ENCODE measurements around the gene MGLL.

The MGLL gene

DNA sequence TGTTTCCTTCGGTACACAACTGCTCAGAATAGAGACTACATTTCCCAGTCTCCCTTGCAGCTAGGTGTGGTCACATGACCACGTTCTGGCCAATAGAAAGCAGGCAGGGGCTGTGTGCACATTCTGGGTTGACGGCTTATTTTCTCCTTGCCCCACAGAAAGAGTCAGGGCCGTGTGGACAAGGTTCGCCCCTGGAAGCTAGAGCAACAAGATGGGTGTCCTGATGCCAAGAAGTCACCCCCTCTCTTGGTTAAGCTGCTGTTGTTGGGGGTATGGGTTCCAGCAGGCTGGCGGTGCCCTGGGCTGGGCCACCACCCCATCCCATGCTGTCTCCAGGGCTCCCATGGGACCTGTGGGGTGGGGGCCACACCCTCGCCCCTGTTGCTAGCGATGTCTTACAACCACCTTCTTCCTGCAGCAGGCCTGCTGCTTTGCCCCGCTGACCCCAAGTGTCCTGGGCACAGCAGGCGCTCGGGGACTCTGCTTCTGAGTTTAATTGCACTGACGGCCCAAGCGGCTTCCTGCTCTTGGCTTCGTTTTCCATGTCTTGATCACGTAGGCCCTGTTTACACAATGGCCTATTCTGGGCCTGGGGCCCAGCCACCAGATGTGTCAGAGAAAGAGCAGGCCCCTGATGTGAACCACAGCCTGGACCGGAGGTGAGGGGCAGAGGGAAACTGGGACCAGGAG, 124.6 kb downstream of the MGLL start:
- in situ Hi-C loops (cut with HindIII; ENCODE audit: low sequenced_read_pairs), result no loop called here

DNA sequence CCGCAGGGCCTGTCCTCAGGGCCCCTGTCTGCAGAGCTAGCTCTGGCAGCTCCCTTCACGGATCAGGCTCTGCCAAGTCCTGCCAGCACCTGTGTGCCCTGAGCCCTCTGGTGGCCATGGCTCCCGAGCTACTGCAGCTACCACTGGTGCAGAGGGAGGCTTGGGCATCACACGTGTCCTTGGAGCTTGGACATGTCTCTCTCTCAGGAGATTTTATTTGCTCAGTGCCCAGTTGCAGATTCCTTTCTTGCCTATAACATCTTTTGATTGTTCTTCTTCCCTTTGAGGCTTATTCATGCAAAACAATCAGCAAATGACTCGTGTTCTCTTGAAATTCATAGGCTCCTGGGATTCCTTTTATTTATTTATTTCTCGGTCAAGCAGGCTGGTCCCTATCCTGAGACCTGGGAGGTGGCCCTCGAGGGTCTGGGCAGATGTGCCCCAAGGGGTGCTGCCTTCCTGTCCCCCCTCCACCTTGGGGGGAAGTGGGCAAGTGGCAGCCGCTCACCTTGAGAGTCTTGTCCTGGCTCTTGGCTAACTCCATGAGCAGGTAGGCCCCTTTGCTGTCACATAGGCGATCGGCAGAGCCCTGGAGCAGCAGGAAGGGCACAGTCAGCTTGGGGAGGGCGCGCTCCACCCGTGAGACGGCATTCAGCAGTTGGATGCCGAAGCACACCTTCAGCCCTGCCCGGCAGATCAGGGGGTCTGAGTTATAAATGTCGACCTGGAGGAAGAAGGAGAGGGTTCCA, 127.7 kb downstream of the MGLL start:
- in situ Hi-C loops (cut with HindIII; ENCODE audit: low sequenced_read_pairs), result no loop called here

DNA sequence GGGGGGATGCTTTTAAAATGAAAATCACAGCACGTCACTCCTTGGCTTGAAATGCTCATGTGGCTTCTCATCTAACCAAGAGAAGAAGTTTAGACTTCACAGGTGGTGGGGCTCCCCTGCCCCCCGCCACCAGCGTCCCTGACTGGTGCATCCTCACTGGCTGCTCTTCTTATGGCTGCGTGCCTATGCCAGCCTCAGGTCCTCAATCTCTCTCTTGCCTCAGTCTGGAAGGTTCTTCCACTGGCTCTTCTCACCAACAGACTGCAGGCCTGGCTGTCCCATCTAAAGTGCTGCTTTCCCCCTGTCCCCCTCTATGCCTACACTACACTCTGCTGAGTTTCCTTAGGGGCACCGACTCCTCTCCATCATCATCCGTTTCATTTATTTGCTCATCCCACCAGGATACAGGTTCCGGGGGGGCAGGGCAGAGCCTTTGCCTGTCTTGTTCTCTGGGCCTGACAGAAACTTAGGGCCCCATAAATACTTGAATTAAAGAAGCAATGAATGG, 128.9 kb downstream of the MGLL start:
- in situ Hi-C loops (cut with HindIII; ENCODE audit: low sequenced_read_pairs), result no loop called here

DNA sequence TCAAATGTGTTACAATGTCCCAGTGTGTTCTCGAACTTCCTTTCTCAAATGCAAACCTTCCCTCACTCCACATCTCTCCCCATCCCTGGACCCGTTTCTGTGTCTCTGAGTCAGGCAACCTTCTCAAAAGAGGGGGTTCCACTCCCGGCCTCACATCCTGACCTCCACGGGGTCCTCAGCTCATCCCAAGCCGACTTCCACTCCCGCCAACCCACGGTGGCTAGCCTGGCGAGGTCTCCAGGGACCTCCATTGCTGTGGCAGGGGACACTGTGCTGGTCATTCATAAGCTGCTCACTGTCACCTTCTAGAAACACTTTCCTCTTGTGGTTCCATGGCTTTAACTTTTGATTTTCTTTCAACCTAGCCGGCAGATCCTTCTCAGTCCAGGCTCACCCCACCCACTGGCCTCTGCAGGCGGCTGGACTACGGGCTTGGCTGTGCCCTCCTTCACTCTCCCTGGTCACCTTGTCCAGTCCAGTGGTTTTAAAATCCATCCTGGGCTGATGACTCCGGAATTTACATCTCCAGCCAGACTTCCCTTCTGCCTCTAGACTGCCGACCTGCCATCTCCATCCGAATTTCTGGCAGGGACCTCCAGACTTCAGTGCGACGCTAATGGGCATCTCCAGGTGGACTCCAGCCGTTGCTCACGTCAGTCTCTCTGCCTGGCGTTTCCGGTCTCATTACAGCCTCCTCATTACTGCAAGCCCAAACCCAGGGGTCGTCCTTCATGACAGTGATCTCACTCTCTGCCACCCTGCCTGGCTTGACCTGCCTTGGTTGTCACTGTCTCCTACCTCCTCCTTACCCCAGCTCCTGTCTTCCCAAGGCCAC, 129.6 kb downstream of the MGLL start:
- in situ Hi-C loops (cut with HindIII; ENCODE audit: low sequenced_read_pairs), result no loop called here

DNA sequence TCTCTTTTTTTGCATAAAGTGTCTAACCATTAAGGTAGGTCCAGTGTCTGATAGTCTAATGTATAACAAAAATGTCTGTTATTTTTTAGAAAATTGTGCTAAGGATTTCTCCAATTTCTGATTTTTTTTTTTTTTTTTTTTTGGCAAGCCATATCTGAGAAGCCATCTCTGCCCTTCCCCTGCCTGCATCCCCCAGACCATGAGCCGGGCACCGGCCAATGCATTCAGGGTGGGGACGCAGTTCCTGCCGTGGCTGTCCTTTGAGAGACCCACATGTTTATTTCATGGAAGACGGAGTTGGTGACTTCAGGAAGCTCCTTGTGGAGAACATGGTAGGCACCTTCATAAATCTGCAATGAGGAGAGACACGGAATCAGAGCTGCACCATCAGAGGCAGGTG, 130.3 kb downstream of the MGLL start:
- in situ Hi-C loops (cut with HindIII; ENCODE audit: low sequenced_read_pairs), result no loop called here

DNA sequence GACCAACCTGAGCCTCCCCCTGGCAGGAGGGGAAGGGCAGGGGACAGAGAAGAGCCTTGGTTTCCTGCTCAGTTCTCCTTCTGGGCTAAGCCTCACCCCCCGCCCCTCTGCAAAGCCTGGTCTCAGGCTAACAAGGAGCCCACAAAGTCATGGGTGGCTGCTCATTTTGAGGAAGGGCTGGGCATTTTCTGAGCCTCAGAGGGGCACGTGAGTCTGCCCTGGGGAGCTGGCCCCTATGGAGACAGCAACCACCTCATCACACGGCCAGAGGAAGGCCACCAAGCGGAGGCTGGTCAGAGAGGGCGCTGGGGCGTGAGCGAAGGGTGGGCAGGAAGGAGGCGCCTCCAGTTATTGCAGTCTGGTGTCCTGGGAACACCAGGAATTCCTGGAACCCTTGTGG, 130.8 kb downstream of the MGLL start:
- in situ Hi-C loops (cut with HindIII; ENCODE audit: low sequenced_read_pairs), result no loop called here

DNA sequence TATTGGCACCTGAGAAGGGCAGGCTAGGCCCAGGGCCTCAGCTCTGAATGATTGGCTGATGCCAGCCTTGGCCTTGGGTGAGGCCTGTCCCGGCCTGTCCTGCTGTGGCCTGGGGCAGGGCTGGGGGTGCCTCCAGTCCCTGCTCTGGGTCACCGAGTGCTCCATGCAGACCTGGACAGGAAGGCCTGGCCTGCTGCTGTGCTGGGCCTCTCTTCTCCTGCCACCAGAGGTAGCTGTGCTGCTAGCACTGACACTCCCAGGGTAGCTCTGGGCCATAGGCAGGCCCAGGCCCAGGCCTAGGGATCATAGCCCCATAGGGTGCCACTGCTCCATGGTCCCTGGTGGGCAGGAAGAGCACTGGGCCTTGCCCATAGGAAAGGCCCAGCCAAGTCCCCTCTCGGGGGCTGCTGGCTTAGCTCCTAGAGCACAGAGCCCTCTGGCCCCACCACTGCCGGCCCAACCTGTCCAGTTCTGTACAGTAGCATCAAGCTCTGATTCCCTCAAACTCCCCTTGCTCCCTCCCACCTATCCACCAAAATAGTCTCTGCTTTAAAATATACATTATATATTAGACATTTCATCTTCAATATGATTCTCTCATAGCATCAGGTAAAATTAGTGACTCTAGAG, 131.4 kb downstream of the MGLL start:
- in situ Hi-C loops (cut with HindIII; ENCODE audit: low sequenced_read_pairs), result no loop called here

DNA sequence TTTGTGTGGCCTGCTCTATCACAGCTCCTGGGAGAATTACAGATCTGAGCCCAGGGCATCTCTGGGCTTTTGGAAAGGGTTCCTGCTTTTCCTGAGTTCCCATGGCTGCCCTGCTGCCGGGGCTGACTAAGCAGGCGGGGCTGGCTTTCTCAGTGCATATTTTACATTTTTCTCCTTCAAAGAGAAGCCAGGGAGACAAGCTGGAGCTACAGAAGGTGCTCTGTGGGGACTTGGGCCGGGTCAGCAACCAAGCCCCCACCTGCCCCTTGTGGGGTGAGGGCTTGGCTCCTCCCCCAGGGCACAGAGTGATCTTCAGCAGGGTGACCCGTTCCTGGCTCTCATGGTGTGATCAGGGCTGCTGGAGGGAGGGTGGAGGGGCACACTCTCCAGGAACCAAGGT, 132.2 kb downstream of the MGLL start:
- in situ Hi-C loops (cut with HindIII; ENCODE audit: low sequenced_read_pairs), result no loop called here

DNA sequence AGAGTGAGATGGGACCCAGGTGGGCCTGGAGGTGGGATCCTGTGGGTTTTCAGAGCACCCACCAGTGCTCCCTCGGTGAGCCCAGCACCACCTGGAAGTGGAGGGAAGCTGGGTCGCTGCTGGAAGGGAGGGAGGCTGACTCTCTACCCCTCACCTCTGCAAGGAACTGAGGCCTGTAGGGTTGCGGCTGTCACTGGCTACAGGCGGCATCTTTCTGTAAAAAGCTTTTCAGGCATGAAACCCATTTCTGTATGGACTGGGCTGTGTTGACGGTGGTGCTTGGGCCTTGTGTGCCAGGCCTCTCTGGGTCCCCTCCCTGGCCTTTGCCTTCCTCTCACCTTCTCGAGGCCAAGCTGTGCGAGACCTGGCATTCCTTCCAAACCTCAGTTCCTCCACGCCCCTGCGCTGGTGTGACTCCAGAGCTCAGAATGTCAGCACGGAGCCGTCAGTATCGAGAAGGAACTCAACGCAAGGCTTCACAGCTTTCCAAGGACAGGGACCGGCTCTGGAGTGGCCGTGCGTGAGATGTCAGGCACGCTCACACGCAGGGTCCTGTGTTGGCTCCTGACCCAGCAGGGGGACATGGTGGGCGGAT, 133.0 kb downstream of the MGLL start:
- in situ Hi-C loops (cut with HindIII; ENCODE audit: low sequenced_read_pairs), result no loop called here

DNA sequence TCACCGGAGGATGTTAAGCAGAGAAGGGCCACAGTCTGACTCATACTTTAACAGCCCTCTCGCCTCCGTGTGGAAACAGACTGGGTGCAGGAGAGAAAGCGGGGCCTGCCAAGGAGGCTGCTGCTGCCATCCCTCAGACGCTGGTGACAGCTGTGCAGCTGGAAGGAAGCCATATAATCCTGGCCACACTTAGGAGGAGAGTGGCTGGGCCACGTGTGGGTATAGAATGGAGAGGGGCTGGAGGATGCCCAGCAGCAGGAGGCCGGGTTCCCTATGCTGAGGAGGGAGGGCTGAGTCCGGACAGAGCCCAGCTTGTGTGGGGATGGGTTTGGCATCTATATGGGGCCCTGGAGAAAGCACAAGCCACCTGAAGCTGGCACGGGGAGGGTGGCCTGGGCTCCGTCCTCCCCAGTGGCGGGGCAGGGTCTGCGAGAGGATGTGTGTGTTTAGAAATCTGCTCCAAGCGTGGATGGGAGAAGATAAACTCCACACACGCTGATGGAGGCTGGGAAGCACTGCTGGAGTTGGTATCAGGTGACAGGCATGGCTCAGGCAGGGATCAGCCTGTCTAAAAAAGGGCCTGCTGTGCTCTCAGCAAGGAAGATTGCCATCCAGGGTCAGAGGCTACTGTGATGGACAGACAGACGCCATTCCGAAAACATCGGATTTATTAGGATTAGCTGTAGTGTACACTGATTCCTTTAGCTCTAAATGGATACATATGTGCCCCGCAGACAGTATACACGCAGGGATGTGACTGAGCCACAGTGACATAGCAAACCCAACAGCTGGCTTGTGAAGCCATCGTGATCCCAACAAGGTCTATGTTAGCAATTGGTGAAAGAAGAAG, 133.7 kb downstream of the MGLL start:
- in situ Hi-C loops (cut with HindIII; ENCODE audit: low sequenced_read_pairs), result no loop called here

DNA sequence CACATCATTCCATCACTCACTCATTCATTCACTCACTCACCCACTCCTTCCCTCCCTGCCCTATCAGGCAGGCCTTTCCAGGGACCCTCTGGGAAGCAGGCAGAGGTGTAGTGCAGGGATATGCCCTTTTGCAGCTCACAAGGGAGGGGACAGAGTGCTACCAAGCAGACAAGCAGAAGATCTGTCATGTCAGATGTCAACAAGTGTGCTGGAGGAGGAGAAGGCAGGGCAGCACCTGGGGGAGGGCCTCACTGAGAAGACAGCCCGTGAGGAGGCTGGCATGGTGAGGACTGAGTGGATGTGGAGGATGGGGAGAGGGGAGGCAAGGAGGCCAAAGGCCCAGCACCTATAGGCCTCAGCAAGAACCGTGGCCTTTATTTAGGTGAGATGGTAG, 134.3 kb downstream of the MGLL start:
- in situ Hi-C loops (cut with HindIII; ENCODE audit: low sequenced_read_pairs), result no loop called here

DNA sequence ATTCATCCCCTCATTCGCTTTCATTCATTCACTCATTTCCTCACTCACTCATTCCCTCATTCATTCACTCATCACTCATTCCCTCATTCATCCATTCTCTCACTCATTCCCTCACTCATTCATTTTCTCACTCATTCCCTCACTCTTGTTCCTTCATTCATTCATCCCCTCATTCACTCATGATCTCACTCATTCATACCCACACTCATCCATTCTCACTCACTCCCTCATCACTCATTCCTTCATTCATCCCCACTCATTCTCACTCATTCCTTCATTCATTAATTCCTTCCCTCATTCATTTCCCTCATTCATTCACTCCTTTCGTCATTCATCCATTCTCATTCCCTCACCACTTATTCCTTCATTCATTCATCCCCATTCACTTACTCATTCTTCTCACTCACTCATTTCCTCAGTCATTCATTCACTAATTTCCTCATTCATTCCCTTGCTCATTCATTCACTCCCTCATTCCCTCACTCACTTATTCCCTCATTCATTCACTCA, 135.0 kb downstream of the MGLL start:
- in situ Hi-C loops (cut with HindIII; ENCODE audit: low sequenced_read_pairs), result no loop called here

DNA sequence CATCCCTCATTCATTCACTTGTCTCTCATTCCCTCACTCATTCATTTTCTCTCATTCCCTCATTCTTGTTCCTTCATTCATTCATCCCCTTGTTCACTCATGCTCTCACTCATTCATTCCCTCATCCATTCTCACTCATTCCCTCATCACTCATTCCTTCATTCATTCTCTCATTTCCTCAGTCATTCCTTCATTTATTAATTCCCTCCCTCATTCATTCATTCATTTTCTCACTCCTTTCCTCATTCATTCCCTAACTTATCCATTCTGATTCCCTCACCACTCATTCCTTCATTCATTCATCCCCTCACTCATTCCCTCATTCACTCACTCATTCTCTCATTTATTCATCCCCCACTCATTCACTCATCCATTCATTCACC, 135.8 kb downstream of the MGLL start:
- in situ Hi-C loops (cut with HindIII; ENCODE audit: low sequenced_read_pairs), result no loop called here

DNA sequence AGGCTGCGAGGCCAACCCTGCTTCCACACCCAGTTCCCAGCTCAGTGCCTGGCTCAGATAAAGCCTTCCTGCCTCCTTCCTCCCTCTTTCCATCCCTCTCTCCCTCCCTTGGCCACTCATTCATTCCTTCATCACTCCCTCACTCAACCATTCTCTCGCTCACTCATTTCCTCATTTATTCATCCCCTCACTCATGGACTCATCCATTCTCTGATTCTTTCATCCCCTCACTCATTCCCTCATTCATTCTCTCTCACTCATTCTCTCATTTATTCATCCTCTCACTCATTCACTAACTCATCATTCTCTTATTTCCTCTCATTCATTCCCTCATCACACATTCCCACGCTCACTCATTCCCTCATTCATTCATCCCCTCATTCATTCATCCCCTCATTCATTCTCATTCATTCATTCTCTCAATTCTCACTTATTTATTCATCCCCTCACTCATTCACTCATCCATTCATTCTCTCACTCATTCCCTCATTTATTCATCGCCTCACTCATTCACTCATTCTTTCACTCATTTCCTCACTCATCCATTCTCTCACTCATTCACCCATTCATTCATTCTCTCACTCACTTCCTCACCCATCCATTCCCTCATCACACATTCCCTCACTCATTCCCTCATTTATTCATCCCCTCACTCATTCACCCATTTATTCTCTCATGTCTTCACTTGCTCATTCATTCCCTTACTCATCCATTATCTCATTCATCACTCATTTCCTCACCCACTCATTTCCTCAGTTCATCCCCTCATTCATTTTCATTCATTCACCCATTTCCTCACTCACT, 136.4 kb downstream of the MGLL start:
- in situ Hi-C loops (cut with HindIII; ENCODE audit: low sequenced_read_pairs), result no loop called here

DNA sequence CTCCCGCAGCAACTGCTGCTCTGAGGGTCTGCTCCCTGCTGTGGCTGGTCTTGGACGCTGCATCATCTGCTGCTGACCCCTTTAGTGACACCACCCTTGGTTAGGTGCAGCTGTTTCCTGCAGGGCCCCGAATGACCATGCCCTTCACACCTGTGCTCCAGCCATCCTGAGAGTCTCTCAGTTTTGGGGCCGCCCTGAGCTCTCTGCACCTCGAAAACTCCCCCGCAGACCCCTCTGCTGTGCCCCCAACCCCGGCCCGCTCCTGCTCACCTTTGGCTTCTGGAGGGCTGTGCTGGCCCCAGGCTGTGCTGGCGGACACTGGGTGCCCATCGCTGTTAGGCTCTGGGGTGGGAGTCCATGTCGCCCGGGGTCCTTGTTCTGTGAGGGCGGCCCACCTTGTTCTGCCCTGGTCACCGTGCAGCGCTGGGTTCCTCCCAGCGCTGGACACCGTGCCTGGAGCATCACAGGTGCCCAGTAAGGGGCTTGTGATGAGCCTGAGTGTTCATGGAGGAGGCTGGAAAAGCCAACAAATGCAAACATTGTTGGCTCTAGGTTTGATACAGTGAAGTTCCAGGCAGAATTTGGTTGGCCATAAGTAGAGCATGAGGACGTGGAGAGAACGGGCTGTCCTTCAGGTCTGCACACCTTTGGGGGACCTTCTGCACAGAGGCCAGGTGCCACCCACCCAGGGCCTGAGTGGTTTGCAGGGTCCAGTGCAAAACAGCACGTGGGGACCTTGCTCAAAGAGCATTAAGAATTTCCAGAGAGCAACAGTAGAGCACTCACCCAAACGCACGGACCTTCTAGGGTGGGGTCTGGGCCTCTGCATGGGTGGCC, 137.2 kb downstream of the MGLL start:
- in situ Hi-C loops (cut with HindIII; ENCODE audit: low sequenced_read_pairs), result loop anchor here (5.0 kb wide), 1 partner anchor 78 kb away; no protein-coding TSS in a partner anchor

DNA sequence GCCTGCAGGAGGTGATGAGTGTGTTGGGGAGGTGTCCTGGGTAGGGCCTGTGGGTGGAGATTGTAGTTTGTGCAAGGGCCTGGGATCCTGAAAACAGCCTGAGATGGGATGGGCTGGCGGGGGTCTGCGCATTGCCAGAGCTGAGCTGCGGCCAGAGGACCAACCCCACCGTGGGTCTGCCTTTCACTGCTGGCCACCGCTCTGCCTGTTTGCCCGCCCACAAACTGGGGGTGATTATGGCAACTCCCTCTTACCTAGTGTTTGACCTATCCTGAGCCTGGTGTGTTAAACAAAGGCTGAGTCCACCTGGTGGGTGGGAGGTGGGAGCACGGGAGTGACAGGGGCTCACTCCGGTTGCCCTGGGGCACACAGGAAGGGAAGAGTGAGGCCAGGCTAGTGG, 139.8 kb downstream of the MGLL start:
- in situ Hi-C loops (cut with HindIII; ENCODE audit: low sequenced_read_pairs), result loop anchor here (5.0 kb wide), 1 partner anchor 75 kb away; no protein-coding TSS in a partner anchor

DNA sequence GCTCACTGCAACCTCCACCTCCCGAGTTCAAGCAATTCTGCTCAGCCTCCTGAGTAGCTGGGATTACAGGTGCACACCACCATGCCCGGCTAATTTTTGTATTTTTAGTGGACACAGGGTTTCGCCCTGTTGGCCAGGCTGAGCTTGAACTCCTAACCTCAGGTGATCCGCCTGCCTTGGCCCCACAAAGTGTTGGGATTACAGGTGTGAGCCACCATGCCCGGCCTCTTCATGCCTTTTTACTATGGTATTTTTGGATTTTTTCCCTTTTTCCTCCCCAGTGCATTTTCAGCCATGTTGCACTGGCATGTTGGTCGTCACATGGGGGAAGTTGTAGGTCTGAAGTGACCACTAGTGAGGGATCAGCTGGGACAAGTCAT, 140.2 kb downstream of the MGLL start:
- in situ Hi-C loops (cut with HindIII; ENCODE audit: low sequenced_read_pairs), result loop anchor here (5.0 kb wide), 1 partner anchor 75 kb away; no protein-coding TSS in a partner anchor

DNA sequence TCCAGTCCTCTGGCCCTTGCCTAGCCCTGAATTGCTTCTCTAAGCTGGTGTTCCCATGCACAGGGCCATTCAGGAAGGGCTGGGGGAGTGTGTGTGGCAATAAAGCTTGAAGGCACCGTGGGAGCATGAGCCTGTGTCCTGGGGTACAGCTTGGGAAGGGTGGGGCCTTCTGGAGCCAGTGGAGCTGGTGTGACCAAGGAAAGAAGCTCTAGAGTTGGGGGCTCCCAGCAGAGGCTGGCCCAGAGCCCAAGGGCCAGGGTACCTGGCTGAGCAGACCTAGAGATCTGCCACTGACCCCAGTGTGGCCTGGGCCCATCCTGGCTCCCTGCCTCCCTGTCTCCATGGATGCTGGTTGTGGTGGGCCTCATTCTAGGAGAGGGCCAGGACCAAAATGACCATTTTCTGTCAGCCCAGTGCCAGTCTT, 141.5 kb downstream of the MGLL start:
- in situ Hi-C loops (cut with HindIII; ENCODE audit: low sequenced_read_pairs), result loop anchor here (5.0 kb wide), 1 partner anchor 74 kb away; no protein-coding TSS in a partner anchor

Measured in endothelial cell of hepatic sinusoid (primary cell).